NCI-H2029 (cell line): ENCODE measurements around the gene PRSS57.

ENCODE experiments used
- DNase-seq: peaks from one replicate; lab custom pipeline; 2025; lab: John Stamatoyannopoulos, UW

Gene PRSS57

DNA sequence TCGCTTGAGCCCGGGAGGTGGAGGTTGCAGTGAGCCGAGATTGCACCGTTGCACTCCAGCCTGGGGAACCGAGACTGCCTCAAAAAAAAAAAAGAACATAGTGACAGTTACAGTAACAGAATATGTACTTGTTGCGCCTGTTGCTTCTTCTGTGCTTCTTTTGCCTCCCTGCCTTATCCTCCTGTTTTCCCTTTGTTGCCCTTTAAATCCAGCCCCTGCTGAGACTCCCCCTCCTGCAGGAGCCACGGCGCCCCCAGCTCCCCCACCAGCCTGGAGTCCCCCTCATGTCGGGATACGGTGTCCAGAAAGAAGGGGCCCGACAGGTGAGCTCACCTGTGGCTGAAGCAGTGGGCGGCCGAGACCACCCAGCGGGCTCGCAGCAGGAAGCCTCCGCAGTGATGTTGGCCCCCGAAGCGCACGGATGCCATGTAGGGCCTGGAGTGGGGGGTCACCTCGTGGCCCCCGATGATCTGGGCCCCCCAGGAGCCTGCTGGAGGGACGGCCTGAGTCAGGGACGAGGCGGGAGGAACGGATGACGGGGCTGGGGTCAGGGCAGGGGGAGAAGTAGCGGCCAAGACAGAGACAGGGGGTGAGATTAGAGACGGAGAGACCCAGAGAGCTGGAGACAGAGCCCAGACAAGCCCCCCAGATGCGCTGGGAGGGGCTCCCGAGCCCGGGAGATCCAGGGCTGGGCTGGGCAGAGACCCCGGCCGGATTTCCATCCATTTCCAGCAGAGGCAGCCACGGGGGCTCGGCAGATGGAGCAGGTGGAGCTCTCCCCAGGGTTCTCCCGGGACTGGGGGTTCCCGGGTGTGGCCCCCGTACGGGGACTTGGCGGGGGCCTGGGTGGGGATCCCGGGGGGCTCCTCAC lies 536 bp downstream of the PRSS57 start:
- DNase-seq: no peak

DNA sequence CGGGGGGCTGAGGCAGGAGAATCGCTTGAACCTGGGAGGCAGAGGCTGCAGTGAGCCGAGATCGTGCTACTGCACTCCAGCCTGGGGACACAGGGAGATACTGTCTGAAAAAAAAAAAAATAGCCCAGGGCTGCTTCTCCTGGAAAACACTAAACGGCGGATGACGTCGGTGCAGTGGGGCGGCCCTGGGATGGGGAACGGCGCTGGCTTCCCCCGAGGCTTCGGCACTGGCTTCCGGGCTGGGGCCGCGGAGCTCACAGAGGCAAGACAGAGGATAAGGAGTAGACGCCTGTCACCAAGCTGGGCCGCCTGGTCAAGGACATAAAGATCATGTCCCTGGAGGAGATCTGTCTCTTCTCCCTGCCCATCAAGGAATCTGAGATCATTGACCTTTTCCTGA lies 5.0 kb downstream of the PRSS57 start:
- DNase-seq: no peak

DNA sequence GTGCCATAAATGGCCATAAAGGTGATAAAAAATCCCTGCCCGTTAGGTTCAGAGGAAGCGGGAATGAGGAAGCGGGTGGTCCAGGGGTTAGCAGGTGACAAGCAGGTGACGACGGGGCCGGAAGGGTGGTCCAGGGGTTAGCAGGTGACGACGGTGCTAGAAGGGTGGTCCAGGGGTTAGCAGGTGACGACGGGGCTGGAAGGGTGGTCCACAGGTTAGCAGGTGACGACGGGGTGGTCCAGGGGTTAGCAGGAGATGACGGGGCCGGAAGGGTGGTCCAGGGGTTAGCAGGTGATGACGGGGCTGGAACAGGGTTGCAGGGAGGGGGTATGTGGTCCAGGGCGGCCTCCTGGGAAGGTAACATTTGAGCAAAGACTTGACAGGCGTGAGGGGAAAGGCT lies 6.3 kb downstream of the PRSS57 start:
- DNase-seq: no peak

DNA sequence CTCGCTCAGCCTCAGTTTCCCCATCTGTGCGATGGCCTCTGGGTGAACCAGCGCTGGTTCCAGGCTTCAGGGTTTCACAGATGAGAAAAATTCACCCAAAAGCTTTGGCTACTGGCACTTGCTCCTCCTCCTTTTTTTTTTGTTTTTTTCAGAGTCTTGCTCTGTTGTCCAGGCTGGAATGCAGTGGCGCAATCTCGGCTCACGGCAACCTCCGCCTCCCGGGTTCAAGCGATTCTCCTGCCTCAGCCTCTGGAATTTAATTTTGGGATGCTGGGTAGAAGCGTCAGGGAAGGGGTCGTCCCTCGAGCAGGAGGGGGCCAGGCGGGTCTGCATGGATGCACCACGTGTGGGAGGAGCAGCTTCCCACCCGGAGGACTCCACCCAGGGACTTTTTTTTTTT lies 7.0 kb downstream of the PRSS57 start:
- DNase-seq: no peak

DNA sequence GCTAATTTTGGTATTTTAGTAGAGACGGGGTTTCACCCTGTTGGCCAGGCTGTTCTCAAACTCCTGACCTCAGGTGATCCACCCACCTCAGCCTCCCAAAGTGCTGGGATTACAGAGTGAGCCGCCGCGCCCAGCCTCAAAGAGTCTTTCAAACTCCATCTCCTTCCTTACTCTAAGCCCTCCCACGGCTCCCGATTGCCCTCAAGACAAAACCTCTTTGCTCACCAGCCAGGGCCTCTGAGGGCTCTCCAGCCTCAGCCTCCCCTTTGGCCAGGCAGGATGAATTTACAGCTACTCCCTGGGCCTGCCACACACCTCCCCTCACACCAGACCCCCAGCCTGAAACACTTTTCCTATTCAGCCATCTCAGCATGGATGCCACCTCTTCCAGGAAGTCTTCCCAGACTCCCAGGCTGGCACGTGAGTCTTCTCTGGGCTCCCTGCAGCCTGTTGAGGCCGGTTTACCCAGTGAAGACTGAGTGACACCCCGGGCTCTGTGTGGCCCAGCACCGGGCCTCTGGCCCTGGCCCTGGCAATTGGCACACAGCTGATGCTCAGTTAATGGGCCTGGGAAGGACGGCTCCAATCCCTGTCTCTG lies 7.6 kb downstream of the PRSS57 start:
- no peak for DNase-seq

DNA sequence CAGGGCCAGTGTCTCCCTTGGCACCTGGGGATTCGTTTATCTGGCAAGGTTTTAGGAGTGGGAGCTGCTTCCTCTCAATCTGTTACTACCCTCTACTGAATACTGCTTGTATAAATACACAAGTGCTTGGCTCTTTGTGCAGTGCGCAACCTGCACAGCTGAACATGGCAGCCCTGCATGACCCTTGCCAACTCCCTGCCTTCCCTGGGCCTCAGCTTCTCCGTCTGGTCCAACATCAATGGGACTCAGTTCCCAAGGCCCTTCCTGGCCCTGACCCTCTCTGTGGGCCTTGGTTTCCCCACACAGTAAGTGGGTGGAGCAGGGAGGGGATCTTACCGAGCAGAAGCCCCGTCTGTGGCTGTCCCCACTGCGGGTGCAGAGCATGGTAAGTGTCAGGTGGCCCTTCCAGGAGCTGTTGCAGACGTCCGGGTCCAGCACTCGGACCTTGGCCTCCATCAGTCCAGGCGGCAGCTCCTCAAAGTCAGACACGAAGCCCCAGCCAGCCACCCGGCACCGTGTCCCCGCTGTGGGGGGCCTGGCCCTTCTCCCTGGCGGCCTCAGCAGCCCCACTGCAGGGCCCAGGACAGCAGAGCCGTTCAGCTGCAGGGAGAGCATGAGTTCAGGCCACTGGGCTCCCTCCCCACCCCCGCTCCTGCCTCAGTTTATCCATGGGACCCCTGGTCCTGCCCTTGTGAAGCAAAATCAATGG lies 8.5 kb downstream of the PRSS57 start:
- DNase-seq: no peak

DNA sequence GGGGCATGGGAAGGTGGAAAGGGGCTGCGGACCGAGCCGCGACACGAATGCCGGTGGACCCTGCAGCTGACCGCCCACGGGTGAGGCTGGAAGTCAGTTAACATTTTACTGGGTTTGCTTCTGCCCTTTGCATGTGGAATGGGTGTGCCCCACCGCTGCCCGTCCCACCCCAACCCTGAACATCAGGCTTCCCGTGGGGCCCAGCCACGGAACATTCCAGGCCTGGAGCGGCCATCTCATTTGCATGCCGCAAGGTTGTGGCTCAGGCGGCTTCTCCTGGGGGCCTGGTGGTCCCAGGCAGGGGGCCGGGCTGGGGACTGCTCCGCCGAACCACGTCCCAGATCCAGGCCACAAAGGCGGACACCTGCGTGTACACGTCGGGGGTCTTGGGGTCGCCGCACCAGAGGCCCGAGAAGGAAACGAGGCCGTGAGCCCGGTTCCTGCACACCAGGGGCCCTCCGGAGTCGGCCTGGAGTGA lies 9.8 kb downstream of the PRSS57 start:
- DNase-seq: no peak

DNA sequence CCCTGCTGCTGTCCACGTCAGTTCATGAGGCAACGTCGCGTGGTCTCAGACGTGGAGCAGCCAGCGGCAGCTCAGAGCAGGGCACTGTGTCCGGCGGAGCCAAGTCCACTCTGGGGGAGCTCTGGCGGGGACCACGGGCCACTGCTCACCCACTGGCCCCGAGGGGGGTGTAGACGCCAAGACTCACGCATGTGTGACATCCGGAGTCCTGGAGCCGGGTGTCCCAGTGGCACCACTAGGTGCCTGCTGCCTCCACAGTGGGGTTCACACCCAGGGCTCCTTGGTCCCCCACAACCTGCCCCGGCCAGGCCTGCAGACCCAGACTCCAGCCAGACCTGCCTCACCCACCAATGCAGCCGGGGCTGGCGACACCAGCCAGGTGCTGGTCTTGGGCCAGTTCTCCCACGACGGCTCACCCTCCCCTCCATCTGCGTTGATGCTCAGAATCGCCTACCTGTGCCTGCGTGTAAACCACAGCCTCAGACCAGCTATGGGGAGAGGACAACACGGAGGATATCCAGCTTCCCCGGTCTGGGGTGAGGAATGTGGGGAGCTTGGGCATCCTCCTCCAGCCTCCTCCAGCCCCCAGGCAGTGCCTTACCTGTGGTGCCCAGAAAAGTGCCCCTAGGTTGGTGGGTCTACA lies 12.5 kb downstream of the PRSS57 start:
- DNase-seq: no peak

DNA sequence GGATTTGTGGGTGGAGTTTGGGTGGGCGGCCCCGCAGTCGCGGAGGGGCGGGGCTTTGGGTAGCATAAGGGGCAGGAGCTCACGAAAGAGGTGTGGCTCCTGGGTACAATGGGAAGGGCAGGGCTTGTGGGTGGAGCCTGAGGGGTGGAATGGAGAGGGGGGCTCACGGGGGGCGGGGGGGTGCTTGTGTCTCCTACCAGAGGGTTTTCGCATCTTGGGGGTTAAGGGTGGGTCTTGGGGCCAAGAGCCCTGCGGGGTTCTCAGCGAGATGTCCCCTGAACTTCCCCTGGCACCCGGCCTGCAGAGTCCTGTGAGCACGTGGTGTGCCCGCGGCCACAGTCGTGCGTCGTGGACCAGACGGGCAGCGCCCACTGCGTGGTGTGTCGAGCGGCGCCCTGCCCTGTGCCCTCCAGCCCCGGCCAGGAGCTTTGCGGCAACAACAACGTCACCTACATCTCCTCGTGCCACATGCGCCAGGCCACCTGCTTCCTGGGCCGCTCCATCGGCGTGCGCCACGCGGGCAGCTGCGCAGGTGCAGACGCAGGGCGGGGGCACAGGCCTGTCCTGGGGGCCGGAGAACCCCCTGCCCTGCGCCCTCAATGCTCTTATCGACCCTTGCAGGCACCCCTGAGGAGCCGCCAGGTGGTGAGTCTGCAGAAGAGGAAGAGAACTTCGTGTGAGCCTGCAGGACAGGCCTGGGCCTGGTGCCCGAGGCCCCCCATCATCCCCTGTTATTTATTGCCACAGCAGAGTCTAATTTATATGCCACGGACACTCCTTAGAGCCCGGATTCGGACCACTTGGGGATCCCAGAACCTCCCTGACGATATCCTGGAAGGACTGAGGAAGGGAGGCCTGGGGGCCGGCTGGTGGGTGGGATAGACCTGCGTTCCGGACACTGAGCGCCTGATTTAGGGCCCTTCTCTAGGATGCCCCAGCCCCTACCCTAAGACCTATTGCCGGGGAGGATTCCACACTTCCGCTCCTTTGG lies 13.9 kb downstream of the PRSS57 start:
- peak; percentile 87 for DNase-seq

DNA sequence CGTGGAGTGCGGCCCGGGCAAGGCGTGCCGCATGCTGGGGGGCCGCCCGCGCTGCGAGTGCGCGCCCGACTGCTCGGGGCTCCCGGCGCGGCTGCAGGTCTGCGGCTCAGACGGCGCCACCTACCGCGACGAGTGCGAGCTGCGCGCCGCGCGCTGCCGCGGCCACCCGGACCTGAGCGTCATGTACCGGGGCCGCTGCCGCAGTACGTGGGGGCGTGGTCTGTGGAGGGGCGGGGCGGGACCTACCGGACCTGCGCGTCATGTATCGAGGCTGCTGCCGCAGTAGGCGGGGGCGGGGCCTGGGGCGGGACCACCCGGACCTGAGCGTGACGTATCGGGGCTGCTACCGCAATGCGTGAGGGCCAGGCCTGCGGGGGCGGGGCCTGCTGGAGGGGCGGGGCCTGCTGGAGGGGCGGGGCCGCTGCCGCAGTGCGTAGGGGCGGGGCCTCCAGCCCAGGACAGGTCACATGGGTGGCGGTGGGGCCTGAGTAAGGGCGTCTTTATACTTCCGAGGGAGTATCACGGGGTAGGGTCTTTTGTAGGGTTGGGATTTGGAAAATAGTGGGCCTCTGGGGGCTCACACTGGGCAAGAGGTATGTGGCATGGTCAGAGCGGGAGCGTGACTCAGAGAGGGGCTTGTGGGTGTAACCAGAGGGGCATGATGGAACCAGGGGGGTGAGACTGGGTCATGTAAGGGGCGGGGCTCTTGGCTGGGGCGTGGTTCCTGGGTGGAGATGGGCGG lies 14.8 kb downstream of the PRSS57 start:
- DNase-seq: peak; percentile 96

DNA sequence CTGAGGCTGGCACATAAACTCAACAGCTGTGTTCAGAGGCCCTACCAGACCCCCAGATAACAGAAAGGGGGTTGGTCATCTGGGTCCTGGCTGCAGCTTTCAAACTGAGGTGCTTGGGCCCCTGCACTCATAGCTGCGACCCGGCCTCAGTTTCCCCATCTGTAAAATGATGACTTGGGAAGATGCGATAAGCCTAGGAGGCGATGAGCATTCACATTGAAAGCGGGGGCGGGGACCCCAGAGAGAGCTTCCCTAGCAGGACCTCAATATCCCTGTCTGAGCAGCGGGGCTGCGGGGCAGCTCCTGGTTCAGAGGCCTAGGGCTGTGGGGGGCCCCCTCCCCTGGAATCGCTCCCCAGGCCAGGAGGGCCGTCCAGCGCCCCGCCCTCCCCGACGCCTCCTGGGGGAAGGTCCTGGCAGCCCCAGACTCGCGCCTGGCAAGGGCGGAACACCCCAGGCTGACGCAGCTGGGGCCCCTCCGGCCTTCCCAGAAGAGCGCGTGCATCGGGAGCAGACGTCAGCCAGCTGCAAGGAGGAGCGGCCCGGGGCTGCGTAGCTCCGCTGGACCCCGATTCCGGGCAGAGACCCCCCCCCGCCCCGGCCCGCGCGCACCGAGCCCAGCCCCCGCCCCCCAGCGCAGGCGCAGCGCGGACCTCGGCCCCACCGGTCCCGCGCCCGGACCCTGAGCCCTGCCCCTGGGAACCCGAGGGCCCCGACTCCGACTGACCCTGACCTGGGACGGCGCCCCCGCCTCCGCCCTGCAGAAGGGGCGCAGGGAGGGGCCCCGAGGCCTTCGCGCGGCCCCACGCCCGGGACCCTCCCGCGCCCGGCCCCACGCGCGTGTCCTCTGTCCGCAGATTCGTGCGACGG lies 15.6 kb downstream of the PRSS57 start:
- no peak for DNase-seq

DNA sequence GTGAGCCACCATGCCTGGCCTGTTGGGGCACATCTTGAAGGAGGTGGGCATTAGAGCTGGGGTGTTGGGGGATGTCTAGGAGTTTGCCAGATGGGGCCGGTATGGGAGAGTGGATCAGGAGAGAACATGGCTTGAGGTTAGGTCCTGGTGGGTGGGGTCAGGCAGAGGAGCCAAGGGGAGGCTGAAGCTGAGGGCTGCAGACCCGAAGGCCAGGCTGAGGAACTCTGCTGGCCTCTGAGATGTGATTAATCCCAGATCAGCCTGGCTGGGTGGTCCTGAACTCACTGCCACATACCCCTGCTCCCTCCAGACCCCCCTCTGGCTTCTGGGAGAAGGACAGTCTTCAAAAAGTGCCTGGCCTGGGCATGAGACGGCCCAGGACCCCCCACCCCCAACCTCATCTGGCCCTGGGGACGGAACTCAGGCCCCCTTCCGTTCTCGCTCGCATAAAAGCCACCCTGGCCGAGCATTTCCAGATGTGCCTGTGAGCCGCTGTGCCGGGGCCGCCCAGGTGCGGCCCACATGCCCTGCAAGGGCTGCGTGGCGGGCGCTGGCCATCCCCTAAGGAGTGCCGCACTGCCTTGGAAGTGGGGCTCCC lies 16.4 kb downstream of the PRSS57 start:
- DNase-seq: no peak

DNA sequence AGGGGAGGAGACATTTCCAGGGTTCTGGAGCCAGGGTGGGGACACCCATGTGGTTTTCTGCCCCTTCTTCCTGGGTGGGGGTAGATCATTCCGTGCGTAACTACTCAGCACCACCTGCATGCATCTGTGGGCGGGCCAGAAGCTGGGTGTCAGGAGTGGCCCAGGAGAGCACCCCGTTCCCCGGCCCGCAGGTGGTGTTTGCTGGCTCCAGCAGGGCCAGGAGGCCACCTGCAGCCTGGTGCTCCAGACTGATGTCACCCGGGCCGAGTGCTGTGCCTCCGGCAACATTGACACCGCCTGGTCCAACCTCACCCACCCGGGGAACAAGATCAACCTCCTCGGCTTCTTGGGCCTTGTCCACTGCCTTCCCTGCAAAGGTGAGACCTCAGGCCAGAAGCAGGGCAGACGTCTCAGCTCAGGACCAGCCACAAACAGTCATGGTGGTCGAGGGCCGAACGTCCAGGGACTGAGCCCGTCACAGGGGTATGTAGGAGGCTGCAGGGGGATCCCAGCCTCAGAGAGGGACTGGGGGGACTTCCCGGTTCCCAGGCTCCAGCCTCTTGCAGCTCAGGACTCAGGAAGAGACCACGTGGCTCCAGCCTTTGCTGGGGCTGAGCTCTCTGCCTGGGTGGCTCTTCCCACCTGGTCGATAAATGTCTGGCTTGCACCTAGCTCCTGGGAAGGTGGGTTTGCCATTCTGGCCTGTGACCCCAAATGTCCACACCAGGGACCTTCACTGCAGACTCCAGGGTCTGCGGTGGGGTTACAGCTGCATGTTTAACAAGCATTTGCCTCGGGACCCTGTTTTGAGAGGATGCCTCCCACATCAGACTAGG lies 17.4 kb downstream of the PRSS57 start:
- DNase-seq: no peak

DNA sequence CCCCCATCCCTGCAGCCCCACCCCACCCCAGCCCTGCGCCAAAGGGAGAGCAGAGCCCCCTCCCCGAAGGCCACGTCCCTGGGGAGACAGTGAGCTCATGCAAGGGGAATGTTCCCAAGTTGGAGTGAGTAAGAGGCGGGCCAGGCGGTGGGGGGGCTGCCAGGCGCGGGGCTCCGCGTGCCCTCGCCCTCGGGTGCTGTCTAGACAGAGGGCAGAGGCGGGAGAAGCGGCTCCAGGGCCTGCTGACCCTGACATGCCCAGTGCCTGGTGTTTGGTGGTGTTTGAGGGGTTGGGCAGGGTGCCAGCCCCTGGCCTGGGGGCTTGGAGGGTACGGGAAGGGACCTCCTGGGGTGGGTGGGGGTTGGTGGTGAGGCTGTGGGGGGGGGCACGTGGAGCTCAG lies 18.1 kb downstream of the PRSS57 start:
- DNase-seq: no peak

DNA sequence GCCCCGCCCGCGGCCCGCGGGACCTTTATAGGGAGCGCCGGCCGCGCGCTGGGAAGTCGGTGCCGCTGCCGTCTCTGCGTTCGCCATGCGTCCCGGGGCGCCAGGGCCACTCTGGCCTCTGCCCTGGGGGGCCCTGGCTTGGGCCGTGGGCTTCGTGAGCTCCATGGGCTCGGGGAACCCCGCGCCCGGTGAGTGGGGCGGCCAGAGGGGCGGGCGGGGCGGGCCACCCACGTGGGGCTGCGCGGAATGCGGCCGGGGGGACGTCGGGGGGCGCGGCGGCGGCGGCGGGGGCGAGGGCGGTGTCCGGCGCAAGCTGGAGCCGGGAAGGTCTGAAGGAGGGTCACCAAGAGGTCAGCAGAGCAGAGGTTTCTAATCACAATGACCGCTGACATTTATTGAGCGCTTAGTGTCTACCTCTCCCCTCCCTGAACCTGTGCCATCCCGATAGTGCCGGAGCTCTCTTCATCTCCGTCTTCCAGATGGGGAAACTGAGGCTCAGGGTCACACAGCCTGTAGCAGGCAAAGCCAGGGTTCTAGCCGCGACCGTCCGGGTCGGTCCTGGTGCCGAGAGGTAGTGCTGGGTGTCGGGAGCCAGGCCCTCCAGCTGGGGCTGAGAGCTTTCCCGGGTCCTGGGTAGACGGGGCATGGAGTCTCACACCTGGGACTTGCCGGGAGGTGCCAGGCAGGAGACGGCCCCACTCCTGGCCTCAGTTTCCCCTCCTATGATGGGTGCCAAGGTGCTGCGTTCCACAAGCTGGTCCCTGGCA lies 18.7 kb downstream of the PRSS57 start, which contains the start of gene FSTL3:
TSS of gene FSTL3 (plus strand) at position 54 of the 767 bp plus-strand sequence. CDS start at position 86, 32 bp downstream.
- DNase-seq: no peak

DNA sequence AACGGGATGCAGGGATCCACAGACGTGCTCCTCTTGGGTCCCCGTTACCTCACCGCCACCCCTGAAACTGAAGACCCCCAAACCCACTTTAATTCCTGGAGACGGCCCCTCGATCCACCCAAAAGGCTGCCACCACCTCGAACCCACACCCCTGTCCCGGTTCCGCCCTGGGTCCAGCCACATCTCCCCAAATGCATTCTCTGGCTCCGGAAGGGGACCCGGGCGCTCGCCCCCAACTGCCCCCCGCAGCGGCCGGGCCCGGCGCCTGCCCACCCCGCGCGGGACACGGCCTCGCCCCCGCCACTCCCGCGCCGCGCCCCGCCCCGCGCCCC lies 19.3 kb downstream of the PRSS57 start:
- no peak for DNase-seq
